HepG2 (cell line): ENCODE results near the gene LAG3. TPM values are rescaled to one million over a fixed set of nuclear protein-coding genes. Genes with fewer than 3 reads are reported as not detected.

Experiments
- ATAD3A ChIP-seq: sonication (generic); formaldehyde crosslinking; IDR thresholded peaks from 2 replicates; pipeline ENCODE4 v1.4.0; 2020; ENCODE audit warnings: missing genetic modification reagents
- BRCA1 ChIP-seq: sonication (generic); formaldehyde crosslinking; IDR thresholded peaks from 2 replicates; pipeline ENCODE4 v1.4.0; 2020; ENCODE audit warnings: missing genetic modification reagents
- HNF4A ChIP-seq: sonication (generic); formaldehyde crosslinking; IDR thresholded peaks from 2 replicates; pipeline ENCODE4 v1.4.0; 2020; ENCODE audit warnings: missing genetic modification reagents
- REL ChIP-seq: sonication (generic); formaldehyde crosslinking; conservative IDR thresholded peaks from 2 replicates; pipeline ENCODE4 v1.8.0; 2022; ENCODE audit warnings: mild to moderate bottlenecking, missing genetic modification reagents, moderate library complexity
- RFX5 ChIP-seq: IDR thresholded peaks from 2 replicates; pipeline ENCODE4 v1.6.1; 2011; ENCODE audit warnings: low read depth, low read length, improper control_type of control experiment
- ZBTB1 ChIP-seq: sonication (generic); formaldehyde crosslinking; IDR thresholded peaks from 2 replicates; pipeline ENCODE4 v1.4.0; 2020; ENCODE audit warnings: missing genetic modification reagents, borderline replicate concordance
- ZFP36L1 ChIP-seq: sonication (generic); formaldehyde crosslinking; IDR thresholded peaks from 2 replicates; pipeline ENCODE4 v1.8.0; 2022; ENCODE audit warnings: mild to moderate bottlenecking, missing genetic modification reagents, moderate library complexity
- ZNF12 ChIP-seq: sonication (generic); formaldehyde crosslinking; IDR thresholded peaks from 2 replicates; pipeline ENCODE4 v1.5.0; 2020; ENCODE audit warnings: missing genetic modification reagents
- ZNF274 ChIP-seq: sonication (generic); formaldehyde crosslinking; IDR thresholded peaks from 2 replicates; pipeline ENCODE4 v1.5.1; 2020; ENCODE audit warnings: mild to moderate bottlenecking, missing genetic modification reagents
- ZNF335 ChIP-seq: sonication (generic); formaldehyde crosslinking; IDR thresholded peaks from 2 replicates; pipeline ENCODE4 v1.4.0; 2020; ENCODE audit warnings: missing genetic modification reagents
- ZNF382 ChIP-seq: sonication (generic); formaldehyde crosslinking; IDR thresholded peaks from 2 replicates; pipeline ENCODE4 v1.5.0; 2020; ENCODE audit warnings: missing genetic modification reagents, mild to moderate bottlenecking, borderline replicate concordance
- ZNF496 ChIP-seq: sonication (generic); formaldehyde crosslinking; IDR thresholded peaks from 2 replicates; pipeline ENCODE4 v1.8.1; 2023; ENCODE audit warnings: mild to moderate bottlenecking, moderate library complexity, missing genetic modification reagents; ENCODE audit not compliant: insufficient replicate concordance
- ZNF501 ChIP-seq: sonication (generic); formaldehyde crosslinking; IDR thresholded peaks from 2 replicates; pipeline ENCODE4 v1.5.1; 2020; ENCODE audit warnings: mild to moderate bottlenecking, moderate library complexity, missing genetic modification reagents
- ZNF510 ChIP-seq: sonication (generic); formaldehyde crosslinking; IDR thresholded peaks from 2 replicates; pipeline ENCODE4 v1.4.0; 2020; ENCODE audit warnings: low read depth, mild to moderate bottlenecking, missing genetic modification reagents
- ZNF563 ChIP-seq: sonication (generic); formaldehyde crosslinking; IDR thresholded peaks from 2 replicates; pipeline ENCODE4 v1.8.0; 2022; ENCODE audit warnings: mild to moderate bottlenecking, moderate library complexity, missing genetic modification reagents
- ZNF607 ChIP-seq: sonication (generic); formaldehyde crosslinking; IDR thresholded peaks from 2 replicates; pipeline ENCODE4 v1.5.1; 2020; ENCODE audit warnings: missing genetic modification reagents, mild to moderate bottlenecking, borderline replicate concordance
- ZNF83 ChIP-seq: sonication (generic); formaldehyde crosslinking; IDR thresholded peaks from 2 replicates; pipeline ENCODE4 v1.4.0; 2020; ENCODE audit warnings: missing genetic modification reagents, mild to moderate bottlenecking, borderline replicate concordance
- ZNF878 ChIP-seq: sonication (generic); formaldehyde crosslinking; IDR thresholded peaks from 2 replicates; pipeline ENCODE4 v1.8.1; 2023; ENCODE audit warnings: mild to moderate bottlenecking, missing genetic modification reagents, moderate library complexity
- ZSCAN22 ChIP-seq: sonication (generic); formaldehyde crosslinking; IDR thresholded peaks from 2 replicates; pipeline ENCODE4 v1.4.0; 2020; ENCODE audit warnings: mild to moderate bottlenecking, missing genetic modification reagents
- polyA plus RNA-seq, 8 experiments: library from polyadenylated mRNA; depleted of rRNA in 3 of 8; stranded (reverse) in 7 of 8; unstranded in 1 of 8; fragments of >200 nt; fragmentation: Illumina TruSeq in 4 of 8; extraction: Trizol in 4 of 8; gene quantifications; 2 replicates each; pipeline versions ENCODE4 v1.2.1 to v1.2.3, GENCODE V29; 2011 to 2016; ENCODE audit warnings: low read depth in 4 of 8, missing spikeins in 1 of 8, mixed read lengths in 1 of 8; ENCODE audit not compliant: insufficient read depth in 1 of 8
- total RNA-seq, 5 experiments: library from RNA; depleted of rRNA; stranded (reverse); fragments of >200 nt; fragmentation: Illumina TruSeq; extraction: Trizol; gene quantifications; 2 replicates each; pipeline ENCODE4 v1.2.3, GENCODE V29; 2016; ENCODE audit warnings: low read depth in 1 of 5
- TF ChIP-seq, protein P1 (sequence below): sonication (generic); formaldehyde crosslinking; IDR thresholded peaks from 2 replicates; pipeline ENCODE4 v1.4.0; 2020; ENCODE audit warnings: missing genetic modification reagents, mild to moderate bottlenecking, borderline replicate concordance
- TF ChIP-seq, protein P2 (sequence below): sonication (generic); formaldehyde crosslinking; IDR thresholded peaks from 2 replicates; pipeline ENCODE4 v1.8.1; 2023; ENCODE audit warnings: missing genetic modification reagents, mild to moderate bottlenecking, borderline replicate concordance
- TF ChIP-seq, protein P3 (sequence below): sonication (generic); formaldehyde crosslinking; IDR thresholded peaks from 2 replicates; pipeline ENCODE4 v1.8.0; 2022; ENCODE audit warnings: missing genetic modification reagents, low read depth, mild to moderate bottlenecking, borderline replicate concordance
- TF ChIP-seq, protein P4 (sequence below): IDR thresholded peaks from 2 replicates; pipeline ENCODE4 v1.6.1; 2016
- TF ChIP-seq, protein P5 (sequence below): sonication (generic); formaldehyde crosslinking; IDR thresholded peaks from 2 replicates; pipeline ENCODE4 v1.5.0; 2020; ENCODE audit warnings: mild to moderate bottlenecking, missing genetic modification reagents

LAG3 gene
- total and polyA plus RNA-seq, 2 of the 13 experiments (the other 11 are each of a cell fraction or from before 2014, with no cell fraction given) = 0.11 to 0.26 TPM

DNA sequence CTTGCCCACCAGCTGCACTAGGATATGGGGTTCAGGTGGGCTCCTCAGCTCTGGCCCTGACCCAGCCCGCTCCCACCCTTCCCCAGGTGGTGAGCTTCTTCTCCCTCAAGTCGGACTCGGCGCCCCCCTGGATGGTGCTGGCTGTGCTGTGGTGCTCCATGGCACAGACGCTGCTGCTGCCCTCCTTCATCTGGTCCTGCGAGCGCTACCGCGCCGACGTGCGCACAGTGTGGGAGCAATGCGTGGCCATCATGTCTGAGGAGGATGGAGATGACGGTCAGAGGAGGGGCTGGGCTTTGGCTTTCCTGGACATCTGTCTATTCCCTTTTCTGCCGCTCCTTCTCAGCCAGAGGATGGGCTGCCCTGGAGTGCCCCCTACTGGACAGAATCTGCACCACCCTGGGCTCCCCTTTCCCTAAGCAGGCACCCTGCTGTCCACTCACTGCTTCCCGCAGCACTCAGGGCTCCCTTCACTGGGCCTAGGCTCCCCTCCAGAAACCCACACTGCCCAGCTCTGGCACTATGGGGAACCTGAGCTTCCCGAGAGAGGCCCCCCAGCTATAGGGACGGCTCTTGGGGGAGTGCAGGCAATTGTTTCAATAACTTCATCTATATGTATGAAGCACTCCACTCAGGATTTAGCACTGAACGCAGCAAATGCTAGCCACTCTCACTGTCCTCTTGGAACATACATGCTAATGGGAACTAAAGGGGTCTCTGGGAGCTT is 53.2 kb downstream of the LAG3 start (continued):
- TF ChIP-seq, protein P1, sequence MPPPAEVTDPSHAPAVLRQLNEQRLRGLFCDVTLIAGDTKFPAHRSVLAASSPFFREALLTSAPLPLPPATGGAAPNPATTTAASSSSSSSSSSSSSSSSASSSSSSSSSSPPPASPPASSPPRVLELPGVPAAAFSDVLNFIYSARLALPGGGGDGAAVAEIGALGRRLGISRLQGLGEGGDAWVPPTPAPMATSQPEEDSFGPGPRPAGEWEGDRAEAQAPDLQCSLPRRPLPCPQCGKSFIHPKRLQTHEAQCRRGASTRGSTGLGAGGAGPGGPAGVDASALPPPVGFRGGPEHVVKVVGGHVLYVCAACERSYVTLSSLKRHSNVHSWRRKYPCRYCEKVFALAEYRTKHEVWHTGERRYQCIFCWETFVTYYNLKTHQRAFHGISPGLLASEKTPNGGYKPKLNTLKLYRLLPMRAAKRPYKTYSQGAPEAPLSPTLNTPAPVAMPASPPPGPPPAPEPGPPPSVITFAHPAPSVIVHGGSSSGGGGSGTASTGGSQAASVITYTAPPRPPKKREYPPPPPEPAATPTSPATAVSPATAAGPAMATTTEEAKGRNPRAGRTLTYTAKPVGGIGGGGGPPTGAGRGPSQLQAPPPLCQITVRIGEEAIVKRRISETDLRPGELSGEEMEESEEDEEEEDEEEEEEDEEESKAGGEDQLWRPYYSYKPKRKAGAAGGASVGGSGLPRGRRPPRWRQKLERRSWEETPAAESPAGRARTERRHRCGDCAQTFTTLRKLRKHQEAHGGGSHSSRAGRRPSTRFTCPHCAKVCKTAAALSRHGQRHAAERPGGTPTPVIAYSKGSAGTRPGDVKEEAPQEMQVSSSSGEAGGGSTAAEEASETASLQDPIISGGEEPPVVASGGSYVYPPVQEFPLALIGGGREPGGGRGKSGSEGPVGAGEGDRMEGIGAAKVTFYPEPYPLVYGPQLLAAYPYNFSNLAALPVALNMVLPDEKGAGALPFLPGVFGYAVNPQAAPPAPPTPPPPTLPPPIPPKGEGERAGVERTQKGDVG = peak; percentile 63; the same call in 1 of the 2 replicates
- no peak for TF ChIP-seq ZNF607 (CRISPR knock-in tag)
- no peak for TF ChIP-seq ZNF382 (CRISPR knock-in tag)
- TF ChIP-seq, protein P2, sequence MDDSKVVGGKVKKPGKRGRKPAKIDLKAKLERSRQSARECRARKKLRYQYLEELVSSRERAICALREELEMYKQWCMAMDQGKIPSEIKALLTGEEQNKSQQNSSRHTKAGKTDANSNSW = no peak
- TF ChIP-seq ZNF12 (CRISPR knock-in tag) = no peak
- no peak for TF ChIP-seq ZNF878 (CRISPR knock-in tag)
- TF ChIP-seq ZNF83 (CRISPR knock-in tag) = 0 out of 2 replicates have a peak, but pooled peaks have one; percentile 48
- no peak for TF ChIP-seq BRCA1 (CRISPR knock-in tag)
- 0 out of 2 replicates have a peak, but pooled peaks have one; percentile 29 for TF ChIP-seq REL (CRISPR knock-in tag)
- TF ChIP-seq ZNF510 (CRISPR knock-in tag) = no peak
- TF ChIP-seq, protein P3, sequence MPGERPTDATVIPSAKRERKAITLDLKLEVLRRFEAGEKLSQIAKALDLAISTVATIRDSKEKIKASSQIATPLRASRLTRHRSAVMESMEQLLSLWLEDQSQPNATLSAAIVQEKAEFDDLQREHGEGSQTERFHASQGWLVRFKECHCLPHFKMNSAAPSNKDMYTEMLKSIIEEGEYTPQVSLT (CRISPR knock-in tag) = no peak
- no peak for TF ChIP-seq ZNF563 (CRISPR knock-in tag)
- no peak for TF ChIP-seq ZNF335
- no peak for TF ChIP-seq ATAD3A
- TF ChIP-seq ZNF274 (CRISPR knock-in tag) = no peak
- no peak for TF ChIP-seq ZFP36L1 (CRISPR knock-in tag)
- TF ChIP-seq HNF4A (CRISPR knock-in tag) = no peak
- no peak for TF ChIP-seq ZBTB1 (CRISPR knock-in tag)
- TF ChIP-seq, protein P4, sequence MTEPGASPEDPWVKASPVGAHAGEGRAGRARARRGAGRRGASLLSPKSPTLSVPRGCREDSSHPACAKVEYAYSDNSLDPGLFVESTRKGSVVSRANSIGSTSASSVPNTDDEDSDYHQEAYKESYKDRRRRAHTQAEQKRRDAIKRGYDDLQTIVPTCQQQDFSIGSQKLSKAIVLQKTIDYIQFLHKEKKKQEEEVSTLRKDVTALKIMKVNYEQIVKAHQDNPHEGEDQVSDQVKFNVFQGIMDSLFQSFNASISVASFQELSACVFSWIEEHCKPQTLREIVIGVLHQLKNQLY (CRISPR knock-in tag) = 0 out of 2 replicates have a peak, but pooled peaks have one; percentile 46
- no peak for TF ChIP-seq RFX5
- TF ChIP-seq ZNF501 (CRISPR knock-in tag) = 0 out of 2 replicates have a peak, but pooled peaks have one; percentile 15
- TF ChIP-seq, protein P5, sequence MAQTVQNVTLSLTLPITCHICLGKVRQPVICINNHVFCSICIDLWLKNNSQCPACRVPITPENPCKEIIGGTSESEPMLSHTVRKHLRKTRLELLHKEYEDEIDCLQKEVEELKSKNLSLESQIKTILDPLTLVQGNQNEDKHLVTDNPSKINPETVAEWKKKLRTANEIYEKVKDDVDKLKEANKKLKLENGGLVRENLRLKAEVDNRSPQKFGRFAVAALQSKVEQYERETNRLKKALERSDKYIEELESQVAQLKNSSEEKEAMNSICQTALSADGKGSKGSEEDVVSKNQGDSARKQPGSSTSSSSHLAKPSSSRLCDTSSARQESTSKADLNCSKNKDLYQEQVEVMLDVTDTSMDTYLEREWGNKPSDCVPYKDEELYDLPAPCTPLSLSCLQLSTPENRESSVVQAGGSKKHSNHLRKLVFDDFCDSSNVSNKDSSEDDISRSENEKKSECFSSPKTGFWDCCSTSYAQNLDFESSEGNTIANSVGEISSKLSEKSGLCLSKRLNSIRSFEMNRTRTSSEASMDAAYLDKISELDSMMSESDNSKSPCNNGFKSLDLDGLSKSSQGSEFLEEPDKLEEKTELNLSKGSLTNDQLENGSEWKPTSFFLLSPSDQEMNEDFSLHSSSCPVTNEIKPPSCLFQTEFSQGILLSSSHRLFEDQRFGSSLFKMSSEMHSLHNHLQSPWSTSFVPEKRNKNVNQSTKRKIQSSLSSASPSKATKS (CRISPR knock-in tag) = no peak
- no peak for TF ChIP-seq ZNF496
- no peak for TF ChIP-seq ZSCAN22 (CRISPR knock-in tag)
